ENCODE results near the gene AGAP2.

AGAP2 gene

GRCh38 chr12:57766464-57767304 lies 28.1 kb upstream of the AGAP2 start, which contains the start of gene CYP27B1:
TSS of gene CYP27B1 (minus strand) at chr12:57767078. CDS start at chr12:57767041, 37 bp downstream.
- peak; percentile 62 for DNase-seq

DNA sequence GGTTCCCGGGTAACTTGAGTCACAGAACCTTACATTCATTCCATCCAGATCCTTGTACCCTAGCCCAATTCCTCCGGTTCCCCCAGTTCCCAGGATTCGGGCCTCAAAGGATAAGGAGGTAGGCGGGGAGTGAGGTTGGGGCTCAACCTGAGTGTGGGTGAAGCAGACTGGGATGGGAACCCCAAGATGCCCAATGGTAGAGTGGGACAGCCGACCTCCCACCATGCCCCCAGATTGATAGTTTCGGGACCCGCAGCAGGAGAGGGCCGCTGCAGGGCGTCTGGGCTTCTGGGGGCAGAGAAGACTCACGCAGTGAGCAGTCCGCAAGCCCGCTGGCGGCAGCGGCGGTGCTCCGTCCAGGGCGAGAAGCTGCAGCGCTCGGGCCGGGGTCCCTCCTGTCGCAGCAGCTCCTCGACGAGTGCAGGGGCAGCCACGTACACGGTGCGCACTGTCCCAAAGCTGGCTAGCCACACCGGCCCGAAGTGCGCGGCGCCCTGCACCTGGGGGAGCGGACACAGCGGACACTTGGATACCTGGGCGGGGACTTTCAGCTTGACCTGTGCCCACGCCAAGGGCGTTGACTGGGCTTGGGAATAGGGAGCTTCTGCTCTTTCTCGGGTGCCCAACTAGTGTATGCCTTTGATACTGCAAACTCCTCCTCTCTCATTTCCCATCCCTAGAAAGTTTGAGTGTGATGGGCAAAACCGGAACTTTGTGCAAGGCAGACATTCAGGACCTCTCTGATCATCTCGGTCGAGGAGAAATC lies 27.3 kb upstream of the AGAP2 start:
- DNase-seq, result peak; percentile 62

DNA sequence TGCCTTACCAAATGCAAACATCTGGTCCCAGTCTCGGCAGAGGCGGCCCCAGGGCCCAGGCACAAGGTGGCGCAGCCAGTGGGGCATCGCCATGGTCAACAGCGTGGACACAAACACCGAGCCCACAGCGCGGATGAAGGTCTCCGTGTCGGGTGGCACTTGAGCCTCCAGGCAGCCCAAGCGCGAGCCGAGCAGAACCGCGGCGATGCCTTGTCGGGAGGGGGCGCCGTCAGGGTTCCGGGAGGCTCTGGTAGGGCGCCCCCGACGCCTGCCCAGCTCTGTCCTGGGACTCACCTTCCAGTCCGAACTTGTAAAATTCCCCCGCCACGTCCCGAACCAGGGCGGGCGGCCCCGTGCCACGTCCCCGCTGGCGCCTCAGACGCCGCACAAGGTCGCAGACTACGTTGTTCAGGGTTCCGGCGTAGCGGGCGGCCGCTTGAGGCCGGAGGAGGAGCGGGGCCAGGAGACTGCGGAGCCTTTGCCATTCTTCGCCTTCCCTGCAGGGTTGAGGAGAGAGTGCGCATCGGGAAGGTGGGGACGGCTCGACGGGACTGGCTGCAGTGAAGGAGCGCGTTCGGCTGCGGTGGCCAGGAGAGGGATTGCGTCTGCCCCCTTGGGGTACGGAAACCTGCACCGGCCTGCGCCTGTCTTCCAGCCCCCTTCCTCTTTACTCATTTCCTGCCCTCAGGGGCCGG lies 26.6 kb upstream of the AGAP2 start:
- DNase-seq, result peak; percentile 83

- peak; percentile 89 for DNase-seq
These were observed 26.1 kb upstream of the AGAP2 start for GRCh38 chr12:57764662-57765002.

DNA sequence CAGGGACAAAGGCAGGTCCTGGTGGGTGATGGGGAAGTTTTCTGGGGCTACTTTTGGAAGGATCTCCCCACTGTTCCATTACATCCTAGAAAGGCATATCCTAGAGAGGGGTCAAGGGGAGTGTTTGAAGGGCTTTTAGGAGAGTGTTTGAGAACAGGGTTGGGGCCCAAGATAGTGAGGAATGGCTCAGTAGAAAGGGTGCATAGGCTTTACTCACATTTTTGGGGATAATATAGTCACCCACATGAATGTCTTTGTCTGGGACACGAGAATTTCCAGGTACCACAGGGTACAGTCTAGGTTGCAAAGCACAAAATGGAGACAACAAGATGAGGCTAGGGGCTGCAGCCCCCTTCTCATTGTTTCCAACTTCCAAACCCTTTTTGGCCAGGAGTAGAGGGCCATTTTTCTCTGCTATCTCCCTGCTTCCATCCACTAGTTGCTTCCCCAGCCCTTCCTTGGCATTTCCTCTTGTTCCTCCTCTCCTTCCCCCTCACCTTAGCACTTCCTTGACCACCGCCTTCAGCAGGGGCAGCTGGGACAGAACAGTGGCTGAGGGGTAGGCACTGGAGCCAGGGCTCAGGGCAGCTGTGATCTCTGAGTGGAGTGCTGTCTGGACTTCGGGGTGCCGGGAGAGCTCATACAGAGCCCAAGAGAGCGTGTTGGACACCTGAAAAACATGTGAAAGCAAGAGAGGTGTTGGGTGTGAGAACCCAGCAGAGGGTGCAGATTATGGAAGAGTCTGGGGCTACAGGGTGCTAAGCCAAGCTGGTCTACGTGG lies 25.5 kb upstream of the AGAP2 start:
- no peak for DNase-seq

DNA sequence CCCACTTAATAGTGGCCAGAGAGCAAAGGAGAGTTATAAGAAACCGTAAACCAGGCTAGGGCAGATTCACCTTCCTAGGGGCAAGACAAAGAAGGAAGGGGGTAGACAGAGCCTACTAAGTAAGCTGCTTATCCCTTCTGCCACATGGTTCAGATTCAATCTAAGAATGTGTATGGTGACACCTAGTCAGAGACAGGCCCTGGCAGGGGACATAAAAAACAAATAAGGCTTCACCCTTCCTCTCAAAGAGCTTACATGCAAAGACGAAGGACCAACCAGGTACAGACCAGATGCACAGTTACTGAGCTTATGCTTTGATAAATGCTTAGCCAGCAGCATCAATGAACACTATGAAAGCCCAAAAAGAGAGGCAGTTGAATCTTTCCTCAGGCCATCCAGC lies 23.9 kb upstream of the AGAP2 start:
- DNase-seq, result no peak

DNA sequence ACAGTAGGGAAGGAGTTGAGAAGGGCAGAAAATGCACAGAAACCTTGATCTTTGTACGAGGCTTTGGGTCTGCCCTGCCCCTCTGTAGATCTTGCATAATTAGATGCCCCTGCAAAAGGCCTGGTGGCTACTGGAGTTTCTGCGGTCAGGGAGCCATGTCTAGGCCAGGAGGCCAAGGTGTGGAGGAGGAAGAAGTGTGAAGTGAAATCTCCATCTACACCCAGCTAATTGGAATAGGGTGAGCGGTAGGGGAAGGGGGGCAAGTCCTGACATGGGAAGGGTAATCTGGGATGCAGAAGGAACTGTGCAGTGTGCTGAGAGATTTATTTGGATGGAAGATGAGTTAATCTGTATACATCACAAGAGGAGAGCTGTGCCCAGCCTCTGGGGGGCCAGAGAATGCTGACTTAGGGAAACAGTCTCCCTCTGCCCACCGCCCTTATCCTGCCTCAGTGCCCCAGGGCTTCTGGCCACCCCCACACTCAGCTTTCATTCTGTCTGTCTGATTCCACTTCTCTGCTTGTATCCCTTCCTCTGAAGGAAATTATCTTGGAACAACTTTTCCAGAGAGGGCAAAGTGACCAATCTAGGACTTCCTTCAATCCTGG lies 23.0 kb upstream of the AGAP2 start:
- no peak for DNase-seq

DNA sequence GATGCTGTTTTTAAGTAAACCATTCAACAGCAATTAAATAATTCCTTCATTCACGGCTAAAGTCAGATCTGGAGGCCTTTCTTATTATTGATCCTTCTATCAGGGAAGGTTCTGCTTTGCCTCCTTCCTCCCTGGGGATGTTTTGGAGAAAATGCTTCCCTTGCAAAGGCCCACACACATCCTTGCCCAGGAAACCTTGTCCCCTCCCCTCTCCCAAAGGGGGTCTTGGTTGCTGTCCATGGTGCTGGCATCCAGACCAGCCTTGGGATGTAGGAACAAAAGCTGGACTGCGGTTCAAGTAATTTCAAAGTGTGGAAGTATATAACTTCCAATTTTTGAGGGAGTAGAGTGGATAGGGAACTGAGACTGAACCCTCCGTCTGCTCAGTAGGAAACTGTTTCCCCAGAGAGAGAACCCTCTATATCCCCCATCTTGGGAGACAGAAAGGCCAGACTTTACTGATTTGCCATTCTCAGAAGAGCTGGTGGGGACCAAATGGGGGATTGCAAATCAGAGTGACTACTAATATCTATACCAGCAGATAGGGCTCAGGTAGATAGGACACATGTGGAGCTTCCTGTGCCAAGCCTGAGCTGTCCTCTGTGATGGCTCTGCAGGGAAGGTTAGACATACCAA lies 21.9 kb upstream of the AGAP2 start:
- no peak for DNase-seq

- DNase-seq, result peak; percentile 86
These were observed 20.9 kb upstream of the AGAP2 start for GRCh38 chr12:57759360-57759980.

GRCh38 chr12:57758552-57759359 lies 20.2 kb upstream of the AGAP2 start:
- DNase-seq, result no peak

GRCh38 chr12:57757771-57758170 lies 19.2 kb upstream of the AGAP2 start:
- no peak for DNase-seq

DNA sequence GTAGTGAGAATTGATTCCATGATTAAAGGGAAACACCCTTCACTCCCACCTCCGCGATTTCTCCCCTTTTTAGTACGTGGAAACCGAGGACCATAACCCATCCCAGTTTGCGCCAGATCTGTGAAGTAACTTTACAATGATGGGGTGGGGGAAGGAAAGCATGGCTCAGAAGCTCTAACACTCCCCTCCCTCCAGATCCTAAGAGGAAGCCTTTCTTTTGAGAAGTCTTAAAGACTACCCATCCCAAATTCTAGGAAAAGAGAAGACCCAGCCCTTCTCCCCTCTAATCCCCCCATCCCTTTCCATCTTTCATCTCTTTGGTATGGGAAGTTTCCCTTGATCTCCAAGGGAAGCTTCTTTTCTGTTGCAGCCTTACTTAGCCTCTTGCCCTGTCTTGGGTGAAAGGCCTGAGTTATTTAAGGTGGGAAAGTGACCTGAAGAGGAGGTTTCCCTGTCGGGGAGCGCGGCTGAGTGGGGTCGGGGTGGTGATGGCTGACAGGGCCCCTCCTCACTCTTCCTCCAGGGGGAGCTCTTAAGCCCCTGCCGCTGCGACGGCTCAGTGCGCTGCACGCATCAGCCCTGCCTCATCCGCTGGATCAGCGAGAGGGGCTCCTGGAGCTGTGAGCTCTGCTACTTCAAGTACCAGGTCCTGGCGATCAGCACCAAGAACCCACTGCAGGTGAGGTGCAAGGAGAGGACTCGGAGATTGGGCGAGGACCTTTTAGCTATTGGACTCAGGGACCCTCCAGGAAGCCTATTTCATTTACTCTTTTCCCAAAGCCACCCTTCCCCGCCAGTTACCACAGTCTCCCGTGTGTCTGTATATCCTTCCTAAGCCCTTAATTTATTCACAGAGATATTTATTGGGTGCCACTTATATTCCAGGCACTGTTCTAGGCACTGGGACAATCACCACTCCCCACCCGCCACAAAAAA lies 18.1 kb upstream of the AGAP2 start:
- peak; percentile 59 for DNase-seq

DNA sequence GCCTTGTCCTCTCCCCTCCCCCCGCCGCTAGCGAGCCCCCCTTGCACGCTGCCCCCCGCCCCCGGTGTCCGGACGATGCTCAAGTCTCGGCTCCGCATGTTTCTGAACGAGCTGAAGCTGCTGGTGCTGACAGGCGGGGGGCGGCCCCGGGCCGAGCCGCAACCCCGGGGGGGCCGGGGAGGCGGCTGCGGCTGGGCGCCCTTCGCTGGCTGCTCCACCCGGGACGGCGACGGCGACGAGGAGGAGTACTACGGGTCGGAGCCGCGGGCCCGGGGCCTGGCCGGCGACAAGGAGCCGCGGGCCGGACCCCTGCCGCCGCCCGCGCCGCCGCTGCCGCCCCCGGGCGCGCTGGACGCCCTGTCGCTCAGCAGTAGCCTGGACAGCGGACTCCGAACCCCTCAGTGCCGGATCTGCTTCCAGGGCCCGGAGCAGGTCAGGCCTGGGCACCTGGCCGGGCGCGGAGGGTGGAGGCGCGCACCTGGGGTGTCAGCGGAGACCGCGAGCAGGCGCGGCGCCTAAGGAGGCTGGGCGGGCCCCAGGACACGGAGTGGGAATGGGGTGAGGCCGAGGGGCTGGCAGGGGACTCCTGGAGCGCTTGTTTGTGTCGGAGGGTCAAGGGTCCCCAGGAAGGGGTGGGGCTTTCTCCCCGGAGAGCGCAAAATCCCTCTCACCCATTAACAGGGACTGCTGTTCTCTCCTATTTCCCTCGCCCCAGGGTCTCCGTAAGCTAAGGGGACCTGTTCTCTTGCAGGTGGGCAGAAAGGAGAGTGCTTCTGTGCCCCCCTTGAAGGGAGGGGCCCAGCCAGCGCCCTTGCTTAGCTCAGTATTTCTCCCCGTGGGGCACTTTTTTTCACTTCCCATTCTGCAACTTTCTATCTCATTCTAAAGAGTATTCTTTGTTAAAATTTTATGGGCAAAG lies 17.2 kb upstream of the AGAP2 start:
- peak; percentile 79 for DNase-seq

DNA sequence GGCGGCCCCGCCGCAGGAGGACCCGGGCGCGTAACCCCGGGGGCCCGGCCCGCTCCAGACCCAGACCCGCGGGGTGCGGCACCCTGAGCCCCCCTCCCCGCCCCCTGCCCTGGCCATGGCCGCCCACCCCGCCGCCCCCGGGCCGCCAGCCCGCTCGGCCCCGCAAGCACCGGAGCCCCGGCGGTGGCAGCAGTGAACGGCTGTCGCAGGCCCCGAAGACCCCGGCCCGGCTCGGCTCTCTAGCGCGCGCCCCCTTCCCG lies 16.6 kb upstream of the AGAP2 start:
- no peak for DNase-seq

- peak; percentile 92 for DNase-seq
These were observed 16.1 kb upstream of the AGAP2 start, which contains the start of gene MARCHF9 for GRCh38 chr12:57754411-57755193. TSS of gene MARCHF9 (plus strand) at chr12:57755103. CDS start at chr12:57755529, 426 bp downstream.

DNA sequence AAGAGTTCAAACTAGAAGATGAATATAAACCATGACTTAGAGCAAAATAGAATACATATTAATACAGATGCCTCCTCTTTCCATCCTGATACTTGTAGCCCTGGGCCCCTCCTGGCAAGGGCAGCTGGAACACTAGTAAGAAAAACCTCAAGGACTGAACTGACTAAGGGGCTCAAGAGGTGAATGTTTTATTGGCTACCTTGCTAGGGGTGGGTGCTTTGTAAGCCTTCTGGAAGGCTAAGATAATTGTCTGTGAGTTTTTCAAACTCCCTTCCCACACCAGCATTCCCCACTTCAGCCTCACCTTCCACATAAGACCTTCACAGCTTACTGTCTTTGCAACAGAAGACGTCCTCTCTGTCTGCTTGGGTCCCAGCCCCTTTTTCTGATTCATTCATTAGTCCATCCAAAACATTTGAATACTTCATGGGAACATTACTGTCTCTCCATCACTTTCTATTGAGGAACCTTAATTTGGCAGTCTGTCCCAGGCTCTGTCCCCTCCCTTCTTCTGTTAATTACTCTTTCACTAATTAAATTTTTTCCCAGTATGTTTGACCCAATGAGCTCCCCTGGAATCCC lies 15.3 kb upstream of the AGAP2 start:
- DNase-seq, result peak; percentile 34

GRCh38 chr12:57752668-57753000 lies 14.1 kb upstream of the AGAP2 start:
- DNase-seq, result no peak
